ENCODE results near the gene HDAC8. TPM values are rescaled to one million over a fixed set of nuclear protein-coding genes. Genes with fewer than 3 reads are reported as not detected.

The HDAC8 gene
- polyA plus RNA-seq, 1 donor from 2014 or later: 54.0 TPM

DNA sequence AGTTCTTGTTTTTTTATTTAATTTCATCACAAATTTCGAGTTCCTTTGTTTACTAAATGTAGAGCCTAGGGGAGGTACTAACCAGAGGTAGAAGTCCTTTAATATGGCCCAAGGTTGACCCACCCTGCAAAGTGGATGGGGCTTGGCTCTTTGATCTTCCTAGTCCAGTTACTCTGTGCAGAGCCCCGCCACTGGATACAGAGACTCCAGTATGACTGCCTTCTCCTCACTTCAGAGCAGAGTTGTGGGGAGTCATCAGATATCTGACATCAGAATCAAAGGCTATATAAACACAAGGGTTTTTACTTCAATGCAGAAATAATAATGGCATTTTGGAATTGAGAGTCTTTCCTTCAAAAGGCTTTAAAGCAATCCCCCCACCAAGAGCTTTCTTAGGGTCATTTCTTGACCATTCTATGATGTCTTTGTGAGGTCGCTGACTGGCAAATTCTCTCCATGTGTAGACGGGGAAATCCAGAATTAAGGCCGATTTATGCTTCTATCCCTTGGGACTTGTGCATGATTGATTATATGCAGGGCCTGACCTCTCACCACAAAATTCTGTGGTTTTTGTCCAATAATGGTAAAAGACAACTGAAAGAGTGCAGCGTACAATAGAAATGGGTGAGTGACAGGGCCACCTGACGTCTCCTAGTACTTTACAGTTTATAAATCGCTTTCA, 178.7 kb downstream of the HDAC8 start:
- H2AFZ ChIP-seq (ENCODE audit: low read depth, low read length): no peak overlapping the region
- no peaks in the 10 kb centered on the region for H3K27me3 ChIP-seq (ENCODE audit: insufficient read depth, low read depth, low read length)
- no peak overlapping the region for H3K27ac ChIP-seq (ENCODE audit: low read length)
- H3K4me2 ChIP-seq (ENCODE audit: low read length): no peak overlapping the region
- no peaks in the 10 kb centered on the region for H3K36me3 ChIP-seq (ENCODE audit: insufficient read depth, low read length)
- H3K9me3 ChIP-seq (ENCODE audit: low read length): no peaks in the 10 kb centered on the region
- TF ChIP-seq EP300 (conservative IDR thresholded peaks at IDR 0.05; ENCODE audit: poor library complexity, severe bottlenecking): no peak
- no peak for TF ChIP-seq EZH2 (IDR thresholded peaks at IDR 0.05; ENCODE audit: borderline replicate concordance, insufficient read depth, low read length, poor library complexity, severe bottlenecking)
- TF ChIP-seq, protein P1, sequence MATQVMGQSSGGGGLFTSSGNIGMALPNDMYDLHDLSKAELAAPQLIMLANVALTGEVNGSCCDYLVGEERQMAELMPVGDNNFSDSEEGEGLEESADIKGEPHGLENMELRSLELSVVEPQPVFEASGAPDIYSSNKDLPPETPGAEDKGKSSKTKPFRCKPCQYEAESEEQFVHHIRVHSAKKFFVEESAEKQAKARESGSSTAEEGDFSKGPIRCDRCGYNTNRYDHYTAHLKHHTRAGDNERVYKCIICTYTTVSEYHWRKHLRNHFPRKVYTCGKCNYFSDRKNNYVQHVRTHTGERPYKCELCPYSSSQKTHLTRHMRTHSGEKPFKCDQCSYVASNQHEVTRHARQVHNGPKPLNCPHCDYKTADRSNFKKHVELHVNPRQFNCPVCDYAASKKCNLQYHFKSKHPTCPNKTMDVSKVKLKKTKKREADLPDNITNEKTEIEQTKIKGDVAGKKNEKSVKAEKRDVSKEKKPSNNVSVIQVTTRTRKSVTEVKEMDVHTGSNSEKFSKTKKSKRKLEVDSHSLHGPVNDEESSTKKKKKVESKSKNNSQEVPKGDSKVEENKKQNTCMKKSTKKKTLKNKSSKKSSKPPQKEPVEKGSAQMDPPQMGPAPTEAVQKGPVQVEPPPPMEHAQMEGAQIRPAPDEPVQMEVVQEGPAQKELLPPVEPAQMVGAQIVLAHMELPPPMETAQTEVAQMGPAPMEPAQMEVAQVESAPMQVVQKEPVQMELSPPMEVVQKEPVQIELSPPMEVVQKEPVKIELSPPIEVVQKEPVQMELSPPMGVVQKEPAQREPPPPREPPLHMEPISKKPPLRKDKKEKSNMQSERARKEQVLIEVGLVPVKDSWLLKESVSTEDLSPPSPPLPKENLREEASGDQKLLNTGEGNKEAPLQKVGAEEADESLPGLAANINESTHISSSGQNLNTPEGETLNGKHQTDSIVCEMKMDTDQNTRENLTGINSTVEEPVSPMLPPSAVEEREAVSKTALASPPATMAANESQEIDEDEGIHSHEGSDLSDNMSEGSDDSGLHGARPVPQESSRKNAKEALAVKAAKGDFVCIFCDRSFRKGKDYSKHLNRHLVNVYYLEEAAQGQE (IDR thresholded peaks at IDR 0.05; ENCODE audit: borderline replicate concordance): no peak
- TF ChIP-seq MXI1 (conservative IDR thresholded peaks at IDR 0.05; ENCODE audit: poor library complexity, severe bottlenecking): no peak
- TF ChIP-seq SMC3 (conservative IDR thresholded peaks at IDR 0.05; ENCODE audit: poor library complexity): no peak
- TF ChIP-seq TAF1 (IDR thresholded peaks at IDR 0.05; ENCODE audit: low read depth): no peak
- TF ChIP-seq, protein P2, sequence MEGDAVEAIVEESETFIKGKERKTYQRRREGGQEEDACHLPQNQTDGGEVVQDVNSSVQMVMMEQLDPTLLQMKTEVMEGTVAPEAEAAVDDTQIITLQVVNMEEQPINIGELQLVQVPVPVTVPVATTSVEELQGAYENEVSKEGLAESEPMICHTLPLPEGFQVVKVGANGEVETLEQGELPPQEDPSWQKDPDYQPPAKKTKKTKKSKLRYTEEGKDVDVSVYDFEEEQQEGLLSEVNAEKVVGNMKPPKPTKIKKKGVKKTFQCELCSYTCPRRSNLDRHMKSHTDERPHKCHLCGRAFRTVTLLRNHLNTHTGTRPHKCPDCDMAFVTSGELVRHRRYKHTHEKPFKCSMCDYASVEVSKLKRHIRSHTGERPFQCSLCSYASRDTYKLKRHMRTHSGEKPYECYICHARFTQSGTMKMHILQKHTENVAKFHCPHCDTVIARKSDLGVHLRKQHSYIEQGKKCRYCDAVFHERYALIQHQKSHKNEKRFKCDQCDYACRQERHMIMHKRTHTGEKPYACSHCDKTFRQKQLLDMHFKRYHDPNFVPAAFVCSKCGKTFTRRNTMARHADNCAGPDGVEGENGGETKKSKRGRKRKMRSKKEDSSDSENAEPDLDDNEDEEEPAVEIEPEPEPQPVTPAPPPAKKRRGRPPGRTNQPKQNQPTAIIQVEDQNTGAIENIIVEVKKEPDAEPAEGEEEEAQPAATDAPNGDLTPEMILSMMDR (IDR thresholded peaks at IDR 0.05; ENCODE audit: poor library complexity, severe bottlenecking): no peak
- no peak for TF ChIP-seq POLR2AphosphoS5 (IDR thresholded peaks at IDR 0.05)
- no peak for TF ChIP-seq RAD21 (conservative IDR thresholded peaks at IDR 0.05)
- no peaks in the 10 kb centered on the region for H3K79me2 ChIP-seq (replicated peaks; ENCODE audit: insufficient read depth, low read length)
- no peaks in the 10 kb centered on the region for H4K20me1 ChIP-seq (ENCODE audit: insufficient read depth)
- H3K4me3 ChIP-seq (ENCODE audit: low read length): no peak overlapping the region
- no peaks in the 10 kb centered on the region for H3F3A ChIP-seq (ENCODE audit: insufficient read depth, low read length, poor library complexity, severe bottlenecking)
- no peaks in the 10 kb centered on the region for H3K9me2 ChIP-seq (ENCODE audit: insufficient read depth, low read length)
- H3K9ac ChIP-seq (ENCODE audit: low read length): no peak overlapping the region

DNA sequence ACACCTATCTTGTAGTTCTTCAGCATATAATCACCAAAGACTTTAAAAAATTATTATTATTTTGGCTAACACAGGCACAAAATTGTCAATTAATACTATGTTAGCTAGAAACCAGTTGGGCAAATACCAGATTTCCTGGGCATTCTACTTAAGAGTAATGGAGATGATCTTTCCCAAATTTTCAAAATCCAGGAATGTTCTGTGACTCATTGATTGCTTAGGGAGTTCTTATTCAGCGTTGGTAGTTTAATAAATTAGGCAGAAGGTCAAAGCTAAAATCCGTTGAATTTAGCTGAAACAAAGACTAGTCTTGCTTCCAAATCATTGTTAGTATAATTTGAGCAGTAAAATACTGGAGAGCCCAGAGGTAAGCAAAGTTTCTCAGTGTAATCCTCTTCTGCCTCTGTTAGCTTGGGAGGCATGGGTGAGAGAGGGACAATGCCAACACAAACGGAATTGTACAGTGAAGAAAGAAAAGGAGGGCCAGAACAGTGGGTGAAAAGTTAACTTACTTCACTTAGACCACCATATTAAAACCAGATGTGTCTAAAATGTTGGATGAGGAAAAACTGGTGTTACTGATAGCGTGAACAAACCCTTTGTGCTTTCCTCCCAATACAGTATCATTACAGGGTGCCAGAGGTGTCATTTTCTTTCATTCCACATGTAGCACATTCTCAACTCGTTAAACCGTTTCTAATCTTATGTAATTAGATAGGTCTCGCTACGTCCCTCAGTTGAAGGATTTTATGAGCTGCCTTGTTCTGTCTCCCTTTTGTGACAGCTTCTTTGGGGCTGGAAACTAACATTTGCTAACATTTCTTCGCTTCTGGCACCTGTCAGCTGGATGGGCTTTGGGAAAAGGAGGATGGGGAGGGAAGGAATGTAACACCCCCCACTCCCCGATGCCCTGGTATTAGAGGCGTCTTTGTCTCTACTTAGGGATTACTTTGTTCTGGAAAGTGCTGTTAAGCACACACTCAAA, 179.5 kb downstream of the HDAC8 start:
- no peaks in the 10 kb centered on the region for H3K27me3 ChIP-seq (ENCODE audit: insufficient read depth, low read depth, low read length)
- no peaks in the 10 kb centered on the region for H3K9me3 ChIP-seq (ENCODE audit: low read length)
- no peak overlapping the region for H2AFZ ChIP-seq (ENCODE audit: low read depth, low read length)
- no peaks in the 10 kb centered on the region for H3F3A ChIP-seq (ENCODE audit: insufficient read depth, low read length, poor library complexity, severe bottlenecking)
- H3K4me2 ChIP-seq (ENCODE audit: low read length): no peak overlapping the region
- no peaks in the 10 kb centered on the region for H3K79me2 ChIP-seq (replicated peaks; ENCODE audit: insufficient read depth, low read length)
- H4K20me1 ChIP-seq (ENCODE audit: insufficient read depth): no peaks in the 10 kb centered on the region
- H3K9me2 ChIP-seq (ENCODE audit: insufficient read depth, low read length): no peaks in the 10 kb centered on the region
- TF ChIP-seq TAF1 (IDR thresholded peaks at IDR 0.05; ENCODE audit: low read depth) (no peak), POLR2AphosphoS5 (IDR thresholded peaks at IDR 0.05) (no peak), MXI1 (conservative IDR thresholded peaks at IDR 0.05; ENCODE audit: poor library complexity, severe bottlenecking) (no peak), EZH2 (IDR thresholded peaks at IDR 0.05; ENCODE audit: borderline replicate concordance, insufficient read depth, low read length, poor library complexity, severe bottlenecking) (no peak), RAD21 (conservative IDR thresholded peaks at IDR 0.05) (no peak), SMC3 (conservative IDR thresholded peaks at IDR 0.05; ENCODE audit: poor library complexity) (no peak), EP300 (conservative IDR thresholded peaks at IDR 0.05; ENCODE audit: poor library complexity, severe bottlenecking) (no peak)
- TF ChIP-seq, protein P2 (IDR thresholded peaks at IDR 0.05; ENCODE audit: poor library complexity, severe bottlenecking): no peak
- TF ChIP-seq, protein P1 (IDR thresholded peaks at IDR 0.05; ENCODE audit: borderline replicate concordance): no peak
- no peaks in the 10 kb centered on the region for H3K36me3 ChIP-seq (ENCODE audit: insufficient read depth, low read length)
- H3K27ac ChIP-seq (ENCODE audit: low read length): no peak overlapping the region
- no peak overlapping the region for H3K4me3 ChIP-seq (ENCODE audit: low read length)
- no peak overlapping the region for H3K9ac ChIP-seq (ENCODE audit: low read length)

All from neural cell (in vitro differentiated cells).